GM21423 (cell line): ENCODE data around the gene ZNF107.
"Not testable (repeated sequence)": the region's sequence is repeated elsewhere in the genome, so short reads cannot be mapped to it uniquely, and the experiment has no call there.

Experiments used
- ATAC-seq: cut with Tn5 transposase; IDR thresholded peaks from one replicate; pipeline ENCODE4 v1.9.1; 2021; ENCODE audit warnings: mild to moderate bottlenecking, moderate library complexity; ENCODE audit not compliant: unreplicated experiment

The ZNF107 gene

GRCh38 chr7:64729089-64729848, 63.3 kb downstream of the ZNF107 start:
- no peak for ATAC-seq

DNA sequence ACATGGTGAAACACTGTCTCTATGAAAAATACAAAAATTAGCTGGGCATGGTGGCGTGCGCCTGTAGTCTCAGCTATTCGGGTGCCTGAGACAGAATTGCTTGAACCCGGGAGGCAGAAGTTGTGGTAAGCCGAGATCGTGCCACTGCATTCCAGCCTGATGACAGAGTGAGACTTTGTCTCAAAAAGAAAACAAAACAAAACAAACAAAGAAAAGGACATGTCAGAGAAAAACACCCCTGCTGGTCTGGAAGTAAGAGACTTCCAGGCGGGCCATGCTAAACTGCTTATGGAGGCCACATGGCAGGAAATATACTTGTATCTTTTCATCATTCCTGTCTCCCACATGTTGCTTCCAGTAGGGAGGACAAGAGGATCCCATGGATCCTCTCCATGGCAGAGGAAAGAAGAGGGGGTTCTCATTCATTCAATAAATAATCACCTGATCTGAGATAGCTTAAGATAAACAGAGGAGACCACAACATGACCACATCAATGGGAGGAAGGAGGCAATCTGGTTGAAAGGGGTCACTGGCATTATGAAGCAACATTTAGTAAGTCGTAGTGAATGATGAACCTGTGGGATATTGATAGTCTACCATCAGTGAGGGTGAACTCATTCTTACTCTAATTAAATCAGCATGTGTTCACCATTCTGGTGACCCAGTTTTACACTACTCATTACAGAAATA, 67.8 kb downstream of the ZNF107 start:
- no peak for ATAC-seq

GRCh38 chr7:64736575-64736974, 70.6 kb downstream of the ZNF107 start:
- ATAC-seq = no peak

DNA sequence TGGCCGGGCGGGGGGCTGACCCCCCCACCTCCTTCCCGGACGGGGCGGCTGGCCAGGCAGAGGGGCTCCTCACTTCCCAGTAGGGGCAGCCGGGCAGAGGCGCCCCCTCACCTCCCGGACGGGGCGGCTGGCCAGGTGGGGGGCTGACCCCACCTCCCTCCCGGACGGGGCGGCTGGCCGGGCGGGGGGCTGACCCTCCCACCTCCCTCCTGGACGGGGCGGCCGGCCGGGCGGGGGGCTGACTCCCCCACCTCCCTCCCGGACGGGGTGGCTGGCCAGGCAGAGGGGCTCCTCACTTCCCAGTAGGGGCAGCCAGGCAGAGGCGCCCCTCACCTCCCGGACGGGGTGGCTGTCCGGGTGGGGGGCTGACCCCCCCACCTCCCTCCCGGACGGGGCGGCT, 72.5 kb downstream of the ZNF107 start:
- ATAC-seq = not testable (repeated sequence)

GRCh38 chr7:64738953-64739352, 73.0 kb downstream of the ZNF107 start:
- ATAC-seq = not testable (repeated sequence)

- ATAC-seq = no peak
Observed at GRCh38 chr7:64744680-64745079, 78.7 kb downstream of the ZNF107 start.

DNA sequence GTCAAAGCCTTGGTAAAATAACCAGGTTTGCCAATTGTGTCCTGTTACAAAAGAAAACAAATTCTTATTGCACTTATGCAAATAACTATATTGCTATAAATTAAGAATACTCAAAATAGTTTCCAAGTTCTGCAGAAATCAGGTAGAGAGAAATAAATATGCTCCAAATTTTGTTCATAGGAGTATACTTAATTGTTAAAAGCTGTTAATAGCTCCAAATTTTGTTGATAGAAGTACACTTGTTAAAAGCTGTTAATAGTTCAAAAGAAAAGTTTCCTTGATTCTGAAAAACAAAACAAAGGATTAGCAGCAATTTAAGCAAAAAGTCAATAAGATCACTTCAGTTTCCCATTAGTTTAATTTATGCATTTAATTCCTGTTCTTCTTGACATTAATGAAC, 81.9 kb downstream of the ZNF107 start:
- ATAC-seq = no peak

- no peak for ATAC-seq
Observed at GRCh38 chr7:64753032-64753431, 87.1 kb downstream of the ZNF107 start.

DNA sequence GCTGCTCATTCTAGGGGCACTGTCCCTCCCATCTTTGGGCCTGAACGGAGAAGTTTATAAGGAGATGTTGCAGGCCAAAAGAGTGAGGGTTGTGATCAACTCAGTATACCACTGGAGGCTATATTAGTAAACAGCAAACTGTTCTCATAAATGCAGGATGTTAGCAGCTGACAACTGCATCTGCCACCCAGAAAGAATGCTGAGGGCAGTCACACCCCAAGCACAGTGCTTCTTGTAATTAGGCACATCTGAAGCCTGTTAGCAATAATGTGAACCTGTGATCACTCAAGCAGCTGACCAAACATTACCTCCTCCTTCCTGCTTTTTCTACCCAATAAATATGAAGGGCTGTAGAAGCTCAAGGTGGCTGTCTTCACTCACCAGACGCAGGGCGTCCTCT, 89.9 kb downstream of the ZNF107 start:
- ATAC-seq = no peak

DNA sequence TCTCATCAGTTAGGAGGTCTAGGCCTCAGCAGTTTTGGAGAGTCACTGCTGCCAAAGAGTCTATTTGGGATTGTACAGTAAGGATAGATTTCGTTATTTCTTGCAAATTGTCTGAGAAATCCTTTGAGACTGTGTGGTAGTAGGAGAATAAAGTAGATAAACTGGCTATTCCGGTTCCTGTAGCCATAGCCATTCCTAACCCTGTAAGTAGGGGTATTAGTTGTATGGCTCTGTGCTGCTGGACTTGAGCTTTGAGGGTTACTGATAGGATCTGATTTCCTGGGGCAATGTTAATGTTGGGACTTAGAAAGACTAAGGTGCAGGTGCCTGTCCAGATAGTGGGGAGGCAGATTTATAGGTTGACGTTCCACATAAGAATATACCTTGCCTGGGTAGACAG, 92.2 kb downstream of the ZNF107 start:
- no peak for ATAC-seq
